ENCODE results near the gene FAAH. TPM values are rescaled to one million over a fixed set of nuclear protein-coding genes. Genes with fewer than 3 reads are reported as not detected.

Gene FAAH
- total RNA-seq, 1 donor from 2014 or later: 2.7 TPM

DNA sequence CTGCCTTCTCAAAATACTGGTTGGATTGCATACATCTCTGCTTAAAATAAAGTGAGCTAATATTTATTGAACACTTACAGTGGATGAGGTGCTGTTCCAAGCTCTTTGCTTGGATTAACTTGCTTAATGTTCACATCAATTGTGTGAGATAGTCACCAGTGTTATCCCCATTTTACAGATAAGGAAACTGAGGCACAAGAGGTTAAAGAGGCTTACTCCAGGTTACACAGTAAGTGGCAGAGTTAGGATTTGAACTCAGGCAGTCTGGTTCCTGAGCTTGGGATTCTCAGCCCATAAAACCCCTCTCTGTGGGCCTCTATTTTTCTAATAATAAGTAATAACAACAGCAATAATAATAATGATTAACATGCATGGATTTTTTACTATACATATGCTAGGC lies 13.6 kb upstream of the FAAH start:
- Mint-ChIP-seq H3K27me3 (ENCODE audit: unreplicated experiment) (no peaks in the 10 kb centered on the region), H3K4me3 (ENCODE audit: unreplicated experiment) (no peak overlapping the region), H3K4me1 (ENCODE audit: unreplicated experiment) (no peaks in the 10 kb centered on the region), H3K36me3 (ENCODE audit: low read depth, unreplicated experiment) (peaks cover 8% of the 10 kb centered on the region), H3K27ac (ENCODE audit: unreplicated experiment) (no peak overlapping the region), H3K9me3 (ENCODE audit: unreplicated experiment) (peaks cover 7% of the 10 kb centered on the region)
- DNase-seq (ENCODE audit: low spot score): no peak
- TF ChIP-seq, protein P1, sequence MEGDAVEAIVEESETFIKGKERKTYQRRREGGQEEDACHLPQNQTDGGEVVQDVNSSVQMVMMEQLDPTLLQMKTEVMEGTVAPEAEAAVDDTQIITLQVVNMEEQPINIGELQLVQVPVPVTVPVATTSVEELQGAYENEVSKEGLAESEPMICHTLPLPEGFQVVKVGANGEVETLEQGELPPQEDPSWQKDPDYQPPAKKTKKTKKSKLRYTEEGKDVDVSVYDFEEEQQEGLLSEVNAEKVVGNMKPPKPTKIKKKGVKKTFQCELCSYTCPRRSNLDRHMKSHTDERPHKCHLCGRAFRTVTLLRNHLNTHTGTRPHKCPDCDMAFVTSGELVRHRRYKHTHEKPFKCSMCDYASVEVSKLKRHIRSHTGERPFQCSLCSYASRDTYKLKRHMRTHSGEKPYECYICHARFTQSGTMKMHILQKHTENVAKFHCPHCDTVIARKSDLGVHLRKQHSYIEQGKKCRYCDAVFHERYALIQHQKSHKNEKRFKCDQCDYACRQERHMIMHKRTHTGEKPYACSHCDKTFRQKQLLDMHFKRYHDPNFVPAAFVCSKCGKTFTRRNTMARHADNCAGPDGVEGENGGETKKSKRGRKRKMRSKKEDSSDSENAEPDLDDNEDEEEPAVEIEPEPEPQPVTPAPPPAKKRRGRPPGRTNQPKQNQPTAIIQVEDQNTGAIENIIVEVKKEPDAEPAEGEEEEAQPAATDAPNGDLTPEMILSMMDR (IDR thresholded peaks at IDR 0.05; ENCODE audit: unreplicated experiment): no peak

DNA sequence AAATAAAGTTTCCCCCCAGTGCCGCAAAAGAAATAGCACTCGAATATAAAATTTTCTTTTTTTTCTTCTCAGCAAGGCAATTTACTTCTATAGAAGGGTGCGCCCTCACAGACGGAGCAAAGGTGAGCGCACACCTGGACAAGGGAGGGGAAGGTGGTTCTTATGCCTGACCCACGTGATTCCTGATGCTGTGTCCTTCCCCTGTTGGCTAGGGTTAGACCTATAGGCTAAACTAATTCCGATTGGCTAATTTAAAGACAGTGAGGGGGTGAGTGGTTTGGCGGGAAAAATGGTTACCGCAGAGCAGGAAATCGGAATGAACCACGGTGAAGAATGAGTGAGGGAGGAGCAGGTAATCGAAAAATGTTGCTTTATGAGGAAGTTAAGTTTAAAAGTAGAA lies 607 bp upstream of the FAAH start:
- Mint-ChIP-seq H3K36me3 (ENCODE audit: low read depth, unreplicated experiment) (peaks cover 15% of the 10 kb centered on the region), H3K9me3 (ENCODE audit: unreplicated experiment) (peaks cover 17% of the 10 kb centered on the region), H3K27me3 (ENCODE audit: unreplicated experiment) (peaks cover 15% of the 10 kb centered on the region), H3K4me1 (ENCODE audit: unreplicated experiment) (peaks cover 9% of the 10 kb centered on the region), H3K4me3 (ENCODE audit: unreplicated experiment) (peak overlapping the region; percentile 85), H3K27ac (ENCODE audit: unreplicated experiment) (no peak overlapping the region)
- TF ChIP-seq, protein P1 (IDR thresholded peaks at IDR 0.05; ENCODE audit: unreplicated experiment): no peak
- DNase-seq (ENCODE audit: low spot score): no peak

GRCh38 chr1:46394872-46395465 lies 852 bp downstream of the FAAH start:
- TF ChIP-seq, protein P1 (IDR thresholded peaks at IDR 0.05; ENCODE audit: unreplicated experiment): no peak
- Mint-ChIP-seq H3K27ac (ENCODE audit: unreplicated experiment) (no peak overlapping the region), H3K27me3 (ENCODE audit: unreplicated experiment) (peaks cover 16% of the 10 kb centered on the region), H3K4me3 (ENCODE audit: unreplicated experiment) (no peak overlapping the region), H3K4me1 (ENCODE audit: unreplicated experiment) (peaks cover 9% of the 10 kb centered on the region), H3K9me3 (ENCODE audit: unreplicated experiment) (peaks cover 17% of the 10 kb centered on the region), H3K36me3 (ENCODE audit: low read depth, unreplicated experiment) (peaks cover 15% of the 10 kb centered on the region)
- DNase-seq (ENCODE audit: low spot score): no peak

DNA sequence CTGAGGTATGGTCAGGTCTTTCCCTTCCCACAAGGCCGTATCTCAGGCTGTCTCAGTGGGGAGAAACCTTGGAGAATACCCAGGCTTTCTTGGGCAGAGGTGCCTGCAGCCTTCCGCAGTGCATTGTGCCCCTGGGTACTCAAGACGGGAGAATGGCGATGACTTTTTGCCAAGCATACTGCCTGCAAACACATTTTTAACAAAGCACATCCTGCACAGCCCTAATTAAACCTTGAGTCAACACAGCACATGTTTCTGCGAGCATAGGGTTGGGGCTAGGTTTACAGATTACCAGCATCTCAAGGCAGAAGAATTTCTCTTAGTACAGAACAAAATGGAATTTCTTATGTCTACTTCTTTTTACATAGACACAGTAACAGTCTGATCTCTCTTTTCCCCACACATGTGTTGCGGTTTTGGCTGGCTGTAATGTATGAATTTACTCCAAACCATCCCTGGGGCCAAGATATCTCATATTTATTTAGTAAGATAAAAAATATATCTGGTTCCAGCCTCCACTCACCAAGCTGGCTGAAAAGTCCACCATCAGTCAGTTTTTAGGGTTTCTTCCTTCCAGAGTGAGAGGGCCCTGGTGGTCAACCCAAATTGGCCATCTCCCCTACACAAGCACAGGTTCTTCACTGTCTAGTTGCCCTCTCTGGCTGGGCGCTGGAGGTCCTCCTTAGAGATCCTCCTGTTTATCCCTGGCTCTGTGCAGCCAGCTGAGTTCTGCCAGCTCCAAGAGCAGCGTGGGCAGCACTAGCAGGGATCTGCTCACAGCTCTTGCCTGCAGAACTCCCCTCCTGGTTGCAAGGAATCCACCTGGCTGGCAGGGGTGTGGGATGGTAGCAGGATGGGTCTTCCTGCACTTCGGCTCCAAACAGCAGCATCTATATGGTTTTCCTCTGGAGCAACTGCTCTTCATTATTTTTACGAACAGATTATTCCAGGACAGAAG lies 2.6 kb downstream of the FAAH start:
- peaks cover 9% of the 10 kb centered on the region for H3K4me1 Mint-ChIP-seq (ENCODE audit: unreplicated experiment)
- H3K27ac Mint-ChIP-seq (ENCODE audit: unreplicated experiment): no peak overlapping the region
- peaks cover 21% of the 10 kb centered on the region for H3K27me3 Mint-ChIP-seq (ENCODE audit: unreplicated experiment)
- TF ChIP-seq, protein P1 (IDR thresholded peaks at IDR 0.05; ENCODE audit: unreplicated experiment): no peak
- no peak overlapping the region for H3K4me3 Mint-ChIP-seq (ENCODE audit: unreplicated experiment)
- peaks cover 17% of the 10 kb centered on the region for H3K9me3 Mint-ChIP-seq (ENCODE audit: unreplicated experiment)
- no peak for DNase-seq (ENCODE audit: low spot score)
- peaks cover 15% of the 10 kb centered on the region for H3K36me3 Mint-ChIP-seq (ENCODE audit: low read depth, unreplicated experiment)

- Mint-ChIP-seq H3K9me3 (ENCODE audit: unreplicated experiment) (no peaks in the 10 kb centered on the region), H3K36me3 (ENCODE audit: low read depth, unreplicated experiment) (no peaks in the 10 kb centered on the region), H3K4me1 (ENCODE audit: unreplicated experiment) (peaks cover 5% of the 10 kb centered on the region), H3K27ac (ENCODE audit: unreplicated experiment) (no peak overlapping the region), H3K4me3 (ENCODE audit: unreplicated experiment) (no peak overlapping the region), H3K27me3 (ENCODE audit: unreplicated experiment) (peaks cover 15% of the 10 kb centered on the region)
- DNase-seq (ENCODE audit: low spot score): no peak
- TF ChIP-seq, protein P1 (IDR thresholded peaks at IDR 0.05; ENCODE audit: unreplicated experiment): no peak
Measured at GRCh38 chr1:46399307-46399706, 5.2 kb downstream of the FAAH start.
